Right lobe of liver (tissue), 4 donors: ENCODE data around the gene TICAM1.
"Not testable (repeated sequence)": the region's sequence is repeated elsewhere in the genome, so short reads cannot be mapped to it uniquely, and the experiment has no call there.

ENCODE experiments used
- CTCF ChIP-seq, 4 donors: fragments of 200-600 bp in 3 of 4; fragments of 450-650 bp in 1 of 4; IDR thresholded peaks; one replicate each; pipeline versions ENCODE4 v1.5.1 to v1.8.0; 2016 to 2022; ENCODE audit warnings: antibody characterized with exemption in 4 of 4, mild to moderate bottlenecking in 2 of 4
- POLR2A ChIP-seq: fragments of 450-650 bp; IDR thresholded peaks from one replicate; pipeline ENCODE4 v1.6.1; 2017; ENCODE audit warnings: antibody characterized with exemption, mild to moderate bottlenecking
- donor health status: DM: no; HTN: no; CAD: no.
- donor health status: DM: no; HTN: no; CAD: no.
- donor health status: DM: no; HTN: yes; CAD: no.

GRCh38 chr19:4822354-4822753 is 9.2 kb downstream of the TICAM1 start:
- not testable (repeated sequence) for TF ChIP-seq CTCF (IDR thresholded peaks at IDR 0.05); POLR2A
